Cardiac septum (tissue), 1 donor: ENCODE measurements around the gene NOS3. TPM values are rescaled to one million over a fixed set of nuclear protein-coding genes. Genes with fewer than 3 reads are reported as not detected.

Experiments used
- DNase-seq: peaks from one replicate; pipeline ENCODE4 v3.0.0-alpha.2; 2020; ENCODE audit warnings: low spot score
- intact Hi-C: fragments of 100-400 bp; cut with DNase I; formaldehyde crosslinking; loops from one replicate; pipeline ENCODE4 v1.14.0; 2022
- total RNA-seq: library from RNA; stranded (reverse); fragmentation: NEBNext Ultra II Directional; extraction: Animal tissue kit (Norgen Biotek cat#: 25700); gene quantifications from one replicate; pipeline ENCODE4 v1.2.1, GENCODE V29; 2021
- donor health status: DM: no; HTN: no; CAD: no.

The NOS3 gene
- total RNA-seq, 1 donor from 2014 or later, result 26.5 TPM

DNA sequence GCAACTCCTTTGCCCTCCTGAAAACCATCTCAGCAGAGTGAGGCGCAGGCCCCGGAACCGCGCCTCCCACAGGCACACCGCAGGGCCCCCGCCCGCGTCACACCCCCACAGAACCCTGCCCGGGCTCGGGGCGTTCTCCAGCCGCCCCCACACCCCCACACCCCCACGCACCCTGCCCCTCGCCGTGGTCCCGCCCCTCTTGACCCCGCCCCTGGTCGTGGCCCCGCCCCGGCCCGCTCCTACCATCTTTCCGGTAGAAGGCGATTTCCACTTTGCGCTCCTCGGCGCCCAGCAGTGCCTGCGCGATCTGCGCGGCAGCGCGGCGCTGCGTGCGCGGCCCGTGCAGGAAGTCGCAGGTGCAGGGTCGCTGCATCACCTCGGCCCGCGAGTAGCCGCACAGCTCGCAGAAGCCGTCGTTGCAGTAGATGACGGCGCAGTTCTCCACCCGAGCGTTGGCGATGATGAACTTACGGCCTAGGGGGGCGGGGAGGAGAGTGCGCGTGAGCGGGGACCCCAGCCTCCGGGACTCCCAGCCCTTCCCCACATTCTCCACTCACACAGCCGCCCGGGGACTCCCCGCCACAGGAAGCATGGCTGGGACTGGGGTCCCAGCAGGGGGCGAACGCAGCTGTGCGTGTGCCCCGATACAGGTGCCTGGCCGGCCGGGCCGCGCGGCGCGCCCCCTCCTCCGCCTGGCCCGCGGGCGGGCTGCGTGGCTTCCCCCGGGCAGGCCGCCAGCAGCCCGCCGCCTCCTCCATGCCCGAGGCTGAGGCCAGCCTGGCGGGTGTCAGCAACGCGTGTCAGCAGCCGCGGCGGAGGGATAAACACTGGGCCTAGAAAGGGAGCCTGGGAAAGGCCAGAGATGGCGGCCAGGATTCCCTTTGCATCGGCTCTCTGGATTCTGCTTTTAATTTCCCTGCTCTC lies 16.1 kb upstream of the NOS3 start:
- no peak for DNase-seq
- intact Hi-C loops, result no loop called here

DNA sequence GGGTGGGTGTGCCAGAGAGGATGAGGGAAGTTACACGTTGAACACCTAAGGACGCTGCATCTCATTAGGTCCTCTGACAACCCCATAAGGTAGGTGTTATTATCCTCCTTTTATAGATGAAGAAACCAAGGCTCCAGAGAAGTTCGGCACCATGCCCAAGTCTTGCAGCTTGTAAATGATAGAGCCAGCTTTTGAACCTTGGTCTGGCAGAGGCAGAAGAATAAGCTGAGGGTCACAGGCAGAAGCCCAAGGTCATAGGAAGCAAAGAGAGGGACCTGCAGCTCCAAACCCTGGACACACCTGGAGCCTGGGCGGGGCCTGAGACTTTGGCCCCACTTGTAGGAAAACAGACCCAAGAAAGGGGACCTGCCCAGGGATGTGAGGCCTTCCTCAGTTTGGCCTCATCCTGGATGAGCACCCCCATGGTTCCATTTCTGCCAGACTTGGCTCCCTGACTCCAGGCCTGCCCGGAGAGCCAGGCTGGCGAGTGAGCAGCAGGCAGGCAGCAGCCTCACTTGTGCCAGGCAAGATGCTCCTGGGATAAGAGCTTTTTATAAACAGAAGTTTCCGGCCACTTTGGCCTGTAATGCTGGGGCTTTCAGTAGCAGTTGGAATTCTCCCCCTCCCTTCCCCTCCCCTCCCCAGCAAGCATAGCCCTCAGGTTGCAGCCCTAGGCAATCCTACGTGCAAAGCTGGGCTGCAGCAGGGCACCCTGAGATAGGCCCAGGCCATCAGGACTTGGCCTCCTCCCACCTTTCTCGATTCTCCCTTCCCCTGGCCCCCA lies 15.1 kb upstream of the NOS3 start:
- intact Hi-C loops, result no loop called here
- no peak for DNase-seq

DNA sequence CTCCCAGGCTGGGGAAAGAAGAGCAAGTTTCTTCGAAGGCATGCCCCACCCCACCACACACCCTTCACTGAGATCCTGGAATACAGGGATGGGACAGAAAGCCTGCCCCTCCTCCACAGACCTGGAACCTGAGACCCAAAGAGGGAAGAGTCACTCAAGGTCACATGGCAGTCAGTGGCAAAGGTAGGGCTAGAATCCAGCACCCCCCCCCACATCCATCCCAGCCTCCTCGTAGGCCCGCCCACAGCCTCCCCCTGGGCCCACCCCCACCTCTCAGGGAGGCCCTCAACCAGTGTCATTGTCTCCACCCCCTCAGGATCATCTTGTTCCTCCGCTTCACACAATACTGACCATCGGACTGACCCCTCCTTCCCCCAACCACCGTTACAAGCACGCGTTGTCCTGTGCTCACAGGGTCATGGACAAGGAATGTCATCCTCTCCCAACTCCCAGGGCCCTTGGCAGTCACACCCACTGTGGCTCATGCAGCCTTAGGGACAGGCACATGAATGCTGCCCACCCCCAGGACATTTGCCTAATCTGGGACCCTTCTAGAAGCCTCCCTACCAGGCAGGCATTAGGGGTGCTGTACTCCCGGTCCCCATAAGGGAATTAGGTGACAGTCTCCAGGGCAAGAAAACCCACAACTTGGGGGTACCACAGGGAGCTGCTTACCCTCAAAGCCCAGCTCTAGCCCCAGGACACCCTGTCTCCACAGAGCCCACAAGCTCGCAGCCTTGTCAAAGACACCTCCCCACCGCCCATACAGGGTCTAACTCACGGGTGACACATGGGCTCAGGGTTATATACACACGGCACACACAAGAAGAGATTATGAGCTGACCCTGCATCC lies 14.1 kb upstream of the NOS3 start:
- DNase-seq, result no peak
- intact Hi-C loops, result no loop called here

DNA sequence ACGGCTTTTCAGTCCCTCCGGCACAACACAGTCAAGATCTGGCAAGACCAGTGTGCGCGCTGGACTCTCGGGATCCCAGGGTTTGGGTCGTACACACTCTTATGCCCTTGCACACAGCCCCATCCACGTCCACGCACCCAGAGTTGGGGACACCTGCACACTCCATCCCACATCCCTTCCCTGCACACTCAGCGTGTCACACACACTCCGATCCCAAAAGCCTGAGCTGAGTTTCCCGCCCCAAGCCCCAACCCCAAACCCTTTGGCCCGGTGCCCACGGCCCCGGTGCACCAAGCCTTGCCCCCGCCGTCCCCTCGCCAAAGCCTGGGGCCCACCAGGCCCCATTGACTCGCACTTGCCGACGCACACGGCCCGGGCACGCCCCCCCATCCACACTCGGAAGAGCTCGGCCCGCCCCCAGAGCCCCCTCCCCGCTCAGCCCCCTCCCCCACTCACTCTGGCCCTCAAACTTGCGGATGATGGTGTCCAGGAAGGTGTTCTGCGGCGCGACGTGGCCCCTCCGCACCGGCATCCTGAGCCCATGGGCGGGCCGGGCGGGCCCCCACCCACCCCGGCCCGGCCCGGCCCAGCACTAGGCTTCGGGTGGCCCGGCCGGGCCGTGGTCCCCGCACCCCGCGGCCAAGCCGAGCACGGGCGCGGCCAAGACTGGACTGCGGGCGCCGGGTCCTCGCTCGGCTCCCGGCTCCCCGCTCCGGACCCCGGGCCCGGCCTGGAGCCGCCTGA lies 13.3 kb upstream of the NOS3 start:
- intact Hi-C loops, result loop anchor here (2.0 kb wide), 1 partner anchor 13 kb away; no protein-coding TSS in a partner anchor
- no peak for DNase-seq

DNA sequence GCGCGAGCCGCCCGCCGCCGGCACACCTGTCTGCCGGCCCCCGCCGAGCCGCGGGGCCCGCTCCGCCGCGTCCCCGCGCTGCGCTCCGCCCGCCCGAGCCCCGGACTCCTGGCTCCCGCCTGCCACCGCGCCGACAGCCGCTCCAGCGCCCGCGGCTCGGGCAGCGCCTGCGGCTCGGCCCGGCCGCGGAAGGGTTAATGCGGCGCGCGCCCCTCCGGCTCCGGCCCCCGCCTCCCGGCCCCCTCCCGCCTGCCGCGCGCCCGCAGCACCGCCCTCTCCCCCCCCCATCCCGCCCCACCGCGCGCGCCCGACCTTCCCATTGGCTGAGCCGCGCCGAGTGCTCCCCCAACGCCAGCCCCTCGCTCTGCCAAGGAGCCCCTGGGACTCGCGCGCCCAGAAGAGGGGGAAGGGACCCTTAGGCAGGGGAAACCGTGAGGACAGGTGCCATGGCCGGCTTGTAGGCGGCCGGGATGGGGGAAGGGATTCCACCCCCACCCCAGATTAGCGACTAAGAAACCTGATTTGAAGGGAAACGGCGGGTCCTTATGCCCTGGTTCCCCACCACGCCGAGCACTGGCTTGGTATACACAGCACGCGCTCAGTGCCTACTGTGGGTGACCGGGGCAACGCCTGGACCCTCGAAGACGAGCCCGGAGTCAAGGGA lies 12.6 kb upstream of the NOS3 start, which contains the start of gene KCNH2:
KCNH2 (minus strand) TSS at position 196 of the 664 bp plus-strand sequence. CDS start 408 bp downstream, outside the sequence.
- intact Hi-C loops, result loop anchor here (2.0 kb wide), 1 partner anchor 13 kb away; no protein-coding TSS in a partner anchor
- DNase-seq, result no peak

DNA sequence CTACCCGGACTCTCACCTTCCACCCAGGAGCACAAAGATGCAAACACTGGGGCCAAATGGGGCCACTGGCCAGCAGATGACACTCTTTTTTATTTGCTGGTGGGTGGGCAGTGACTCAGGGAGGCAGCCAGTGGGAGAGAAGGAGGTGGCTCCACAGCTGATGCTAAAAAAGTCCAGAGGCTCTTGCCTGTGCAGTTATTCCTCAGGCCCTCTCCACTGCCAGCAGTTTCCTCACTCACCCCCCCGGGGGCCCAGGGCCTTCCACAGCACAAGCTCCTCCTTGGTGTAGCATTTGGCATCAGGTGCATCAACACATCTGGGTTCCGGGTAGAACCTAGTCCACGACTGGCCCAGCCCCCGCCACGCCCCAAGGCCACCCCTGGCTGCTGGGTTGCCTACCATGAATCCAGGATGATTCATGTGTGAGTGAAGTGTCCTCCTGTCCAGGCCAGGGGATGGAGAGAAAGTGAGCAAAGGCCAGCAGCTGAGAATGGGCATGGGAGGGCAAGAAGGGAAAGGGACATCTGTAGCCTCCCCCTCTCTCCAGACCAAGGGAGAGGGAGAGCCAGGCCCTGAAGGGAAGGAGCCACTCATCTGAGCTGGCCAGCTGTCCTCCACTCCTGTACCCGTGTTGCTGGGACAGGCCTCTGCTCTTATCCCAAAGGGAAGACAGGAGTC lies 11.0 kb upstream of the NOS3 start:
- DNase-seq, result no peak

DNA sequence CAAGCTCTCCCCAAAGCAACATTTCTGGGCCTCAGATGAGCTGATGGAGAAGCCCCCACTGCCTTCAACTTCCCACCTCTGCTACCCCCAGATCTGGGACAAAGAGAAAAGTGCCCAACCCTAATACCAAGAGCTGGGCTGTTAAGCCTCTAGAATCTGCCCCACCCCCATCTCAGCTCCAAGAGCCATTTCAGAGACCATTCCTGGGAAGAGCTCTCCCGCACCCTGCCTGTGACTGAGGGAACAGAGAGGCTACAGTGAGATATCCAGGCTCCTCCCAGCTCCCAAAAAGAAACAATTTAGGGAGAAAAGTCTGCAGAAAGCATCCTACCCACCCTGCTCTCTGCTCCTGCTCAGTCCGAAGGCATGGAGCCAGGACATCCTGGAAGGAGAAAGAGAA lies 10.2 kb upstream of the NOS3 start:
- intact Hi-C loops, result no loop called here
- no peak for DNase-seq

More for the DNA sequence above, 11.0 kb upstream of the NOS3 start:
- intact Hi-C loops, result loop anchor here (2.0 kb wide), 1 partner anchor 15 kb away; no protein-coding TSS in a partner anchor

DNA sequence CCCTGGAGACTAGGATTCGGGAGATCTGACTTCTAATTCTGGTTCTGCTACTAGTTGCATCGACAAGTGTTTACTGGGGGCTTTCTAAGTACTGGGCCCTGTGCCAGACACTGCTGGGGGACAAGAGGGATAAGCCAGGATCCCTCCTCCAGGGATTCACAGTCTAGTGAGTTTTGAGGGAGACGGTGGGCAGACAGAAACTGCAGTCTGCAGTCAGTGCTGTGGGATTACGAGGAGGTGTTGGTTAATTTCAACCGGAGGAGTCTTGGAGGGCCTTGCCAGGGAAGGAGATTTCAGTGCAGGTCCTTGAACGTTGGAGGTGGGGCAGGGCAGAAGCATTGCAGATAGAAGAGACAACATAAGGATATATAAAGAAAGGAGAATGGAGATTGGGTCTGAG lies 9.2 kb upstream of the NOS3 start:
- intact Hi-C loops, result no loop called here
- DNase-seq, result no peak

DNA sequence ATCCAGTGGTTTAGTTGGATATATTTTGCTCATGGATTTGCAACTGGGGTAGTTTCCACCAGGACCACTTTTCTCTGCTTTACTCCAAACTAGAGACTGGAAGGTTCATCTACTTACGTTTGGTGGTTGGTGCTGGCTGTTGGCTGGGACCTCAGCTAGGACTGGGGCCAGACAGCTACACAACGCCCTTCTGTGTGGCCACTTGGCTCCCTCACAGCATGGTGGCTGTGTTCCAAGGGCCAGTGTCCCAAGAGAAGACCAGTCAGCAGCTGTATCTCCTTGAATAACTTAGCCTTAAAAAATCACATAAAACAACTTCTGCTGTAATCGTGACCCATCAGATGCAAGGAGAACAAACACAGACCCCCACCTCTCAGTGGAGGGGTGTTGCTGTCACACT lies 8.5 kb upstream of the NOS3 start:
- DNase-seq, result no peak
- intact Hi-C loops, result no loop called here

DNA sequence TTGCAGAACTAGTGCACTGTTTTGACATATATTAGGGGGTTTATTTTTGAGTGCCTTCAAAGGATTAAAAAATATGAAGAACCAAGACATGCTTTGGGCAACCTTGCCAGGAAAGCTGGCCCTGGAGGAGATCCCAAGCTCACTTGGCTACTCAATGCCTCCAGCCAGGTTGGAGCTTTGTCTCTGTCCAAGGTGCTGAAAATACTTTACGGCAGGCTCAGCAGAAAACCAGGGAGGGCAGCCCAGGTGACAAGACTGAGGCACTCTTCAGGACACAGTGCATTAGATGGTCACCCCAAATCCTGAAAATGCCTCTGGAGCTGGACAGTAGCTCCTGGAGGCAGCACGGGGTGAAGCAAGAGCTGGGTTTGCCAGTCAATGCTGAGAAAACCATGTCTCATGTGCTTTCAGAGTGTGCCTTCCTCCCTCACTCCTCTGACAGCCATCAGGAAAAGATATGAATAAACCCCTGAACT lies 6.9 kb upstream of the NOS3 start:
- intact Hi-C loops, result no loop called here
- no peak for DNase-seq

DNA sequence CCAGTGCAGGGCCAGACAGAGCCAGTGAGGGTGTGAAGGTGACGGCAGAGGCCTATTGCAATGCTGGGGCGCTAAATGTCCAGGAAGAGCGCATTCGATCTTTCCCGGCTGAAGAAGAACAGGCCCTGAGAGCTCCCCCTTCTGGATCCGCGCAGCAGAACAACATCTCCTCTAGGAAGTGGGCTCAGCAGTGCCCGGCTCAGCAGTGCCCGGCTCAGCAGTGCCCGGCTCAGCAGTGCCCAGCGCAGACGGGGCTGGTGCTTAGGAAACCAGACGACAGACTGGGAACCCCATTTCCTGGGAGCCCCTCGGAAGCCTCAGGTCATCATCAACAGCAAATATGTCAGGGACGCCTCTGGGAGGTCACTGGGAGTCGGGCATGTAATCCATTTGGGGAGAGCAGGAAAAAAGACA lies 4.7 kb upstream of the NOS3 start:
- intact Hi-C loops, result loop anchor here (1.0 kb wide), 1 partner anchor 23 kb away; no protein-coding TSS in a partner anchor
- no peak for DNase-seq

DNA sequence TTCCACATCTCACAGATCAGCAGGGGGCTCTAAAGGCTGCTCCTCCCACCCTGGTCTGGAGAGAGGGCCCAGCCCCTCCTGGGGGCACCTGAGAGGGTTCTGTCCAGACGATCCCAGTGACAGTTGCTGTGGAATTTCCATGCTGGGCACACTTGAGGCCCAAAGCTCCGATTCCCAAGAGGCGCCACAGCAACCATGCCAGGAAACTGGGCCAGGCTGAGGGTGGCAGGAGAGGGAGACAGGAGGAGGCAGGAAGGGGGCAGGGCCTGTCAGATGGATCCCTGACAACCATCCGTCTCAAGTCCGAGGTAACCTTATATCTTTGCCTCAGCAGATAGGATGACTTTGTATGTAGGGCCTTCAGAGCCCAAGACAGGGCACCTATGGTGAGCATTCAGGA lies 4.3 kb upstream of the NOS3 start:
- DNase-seq, result no peak
- intact Hi-C loops, result loop anchor here (1.0 kb wide), 1 partner anchor 23 kb away; no protein-coding TSS in a partner anchor

DNA sequence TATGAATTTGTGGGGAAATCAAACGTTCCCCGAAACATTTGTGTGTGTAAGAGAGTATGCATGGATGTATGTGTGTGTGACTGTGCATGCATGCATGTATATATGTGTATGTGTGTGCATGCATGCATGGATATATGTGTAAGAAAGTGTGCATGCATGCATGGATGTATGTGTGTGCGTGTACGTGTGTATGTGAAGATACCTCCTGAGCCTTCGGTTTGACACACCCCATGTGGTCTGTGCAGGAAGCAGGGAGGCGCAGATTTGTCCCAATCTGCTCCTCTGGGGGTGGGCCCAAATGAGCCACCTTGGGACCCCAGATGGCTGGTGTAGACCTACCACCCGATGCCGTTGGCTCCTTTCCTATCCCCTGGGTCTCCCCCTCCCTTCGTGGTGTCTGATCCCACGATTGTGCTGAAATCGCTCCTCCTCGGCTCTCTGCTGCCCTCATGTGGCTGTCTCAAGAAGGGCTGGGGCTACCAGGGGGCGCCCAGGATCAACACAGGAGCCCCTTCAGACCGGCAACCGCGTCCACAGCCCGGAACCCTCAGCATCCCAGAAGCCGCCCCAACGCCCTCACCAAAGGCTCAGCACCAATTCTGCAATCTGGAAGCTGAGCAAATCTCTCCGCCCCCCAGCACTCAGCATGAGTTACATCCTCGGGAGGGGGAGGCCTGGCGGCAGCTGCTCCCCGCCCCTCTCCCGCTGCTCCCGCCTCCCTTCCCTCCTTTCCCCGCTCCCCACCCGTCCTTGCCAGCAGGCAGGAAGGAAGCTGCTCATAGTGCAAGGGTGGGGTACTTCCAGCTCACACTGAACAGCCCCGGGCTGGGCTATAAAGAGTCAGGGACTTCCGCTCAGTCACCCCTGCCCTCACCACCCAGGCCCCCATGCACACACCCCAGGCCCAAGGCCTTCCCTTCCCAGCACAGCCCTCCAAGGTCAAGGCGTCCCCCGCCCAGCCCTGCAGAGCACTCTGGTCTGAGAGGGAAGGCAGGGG lies 2.3 kb upstream of the NOS3 start:
- peak; percentile 87 for DNase-seq
- intact Hi-C loops, result loop anchor here (1.0 to 2.0 kb wide), 2 partner anchors 90 to 210 kb away; no protein-coding TSS in a partner anchor

DNA sequence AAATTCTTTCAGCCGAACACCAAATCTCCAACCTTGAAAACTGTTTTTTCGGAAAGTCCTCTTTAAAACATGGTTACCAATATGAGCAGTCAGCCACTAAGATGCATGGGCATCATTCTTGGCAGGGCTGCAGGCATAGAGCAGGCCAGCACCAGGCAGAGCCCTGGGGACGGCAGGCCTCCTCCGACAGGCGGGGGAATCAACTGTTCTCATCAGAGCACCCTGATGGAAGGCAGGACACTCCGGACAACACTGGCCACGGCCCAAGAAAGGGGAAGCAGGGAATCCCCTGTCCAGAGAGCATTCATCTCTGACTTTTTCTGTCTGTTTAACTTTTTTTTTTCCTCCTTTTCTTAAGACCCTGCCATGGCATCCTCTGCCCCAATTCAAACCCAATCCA lies 1.4 kb upstream of the NOS3 start:
- intact Hi-C loops, result loop anchor here (2.0 kb wide), 1 partner anchor 211 kb away; no protein-coding TSS in a partner anchor
- DNase-seq, result no peak

DNA sequence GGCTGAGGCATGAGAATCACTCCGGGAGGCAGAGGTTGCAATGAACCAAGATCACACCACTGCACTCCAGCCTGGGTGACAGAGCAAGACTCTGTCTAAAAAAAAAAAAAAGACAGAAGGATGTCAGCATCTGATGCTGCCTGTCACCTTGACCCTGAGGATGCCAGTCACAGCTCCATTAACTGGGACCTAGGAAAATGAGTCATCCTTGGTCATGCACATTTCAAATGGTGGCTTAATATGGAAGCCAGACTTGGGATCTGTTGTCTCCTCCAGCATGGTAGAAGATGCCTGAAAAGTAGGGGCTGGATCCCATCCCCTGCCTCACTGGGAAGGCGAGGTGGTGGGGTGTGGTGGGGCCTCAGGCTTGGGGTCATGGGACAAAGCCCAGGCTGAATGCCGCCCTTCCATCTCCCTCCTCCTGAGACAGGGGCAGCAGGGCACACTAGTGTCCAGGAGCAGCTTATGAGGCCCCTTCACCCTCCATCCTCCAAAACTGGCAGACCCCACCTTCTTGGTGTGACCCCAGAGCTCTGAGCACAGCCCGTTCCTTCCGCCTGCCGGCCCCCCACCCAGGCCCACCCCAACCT lies 1.3 kb downstream of the NOS3 start:
- no peak for DNase-seq
- intact Hi-C loops, result no loop called here

DNA sequence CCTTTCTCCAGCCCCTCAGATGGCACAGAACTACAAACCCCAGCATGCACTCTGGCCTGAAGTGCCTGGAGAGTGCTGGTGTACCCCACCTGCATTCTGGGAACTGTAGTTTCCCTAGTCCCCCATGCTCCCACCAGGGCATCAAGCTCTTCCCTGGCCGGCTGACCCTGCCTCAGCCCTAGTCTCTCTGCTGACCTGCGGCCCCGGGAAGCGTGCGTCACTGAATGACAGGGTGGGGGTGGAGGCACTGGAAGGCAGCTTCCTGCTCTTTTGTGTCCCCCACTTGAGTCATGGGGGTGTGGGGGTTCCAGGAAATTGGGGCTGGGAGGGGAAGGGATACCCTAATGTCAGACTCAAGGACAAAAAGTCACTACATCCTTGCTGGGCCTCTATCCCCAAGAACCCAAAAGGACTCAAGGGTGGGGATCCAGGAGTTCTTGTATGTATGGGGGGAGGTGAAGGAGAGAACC lies 2.1 kb downstream of the NOS3 start:
- no peak for DNase-seq
- intact Hi-C loops, result no loop called here
